Measurements from ENCODE around the gene CSNK1G3.
"Not testable (repeated sequence)": the region's sequence is repeated elsewhere in the genome, so short reads cannot be mapped to it uniquely, and the experiment has no call there.

Gene CSNK1G3

DNA sequence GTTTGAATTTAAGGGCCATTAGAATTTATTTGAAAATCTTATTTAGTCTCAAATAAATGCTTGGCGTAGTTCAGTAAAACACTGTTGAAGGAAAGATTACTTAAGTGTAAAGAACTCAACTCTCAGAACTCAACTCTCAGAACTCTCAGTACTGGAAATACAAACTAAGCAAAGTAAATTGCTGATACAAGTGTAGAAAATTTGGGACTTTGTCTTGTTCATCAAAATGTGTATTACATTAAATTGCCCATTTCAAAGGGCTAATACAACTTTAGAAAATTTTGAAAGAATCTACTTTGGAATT, 99.4 kb downstream of the CSNK1G3 start:
- Histone ChIP-seq H3K27ac (no peak overlapping the region), H3K4me3 (ENCODE audit: low read depth in 1 of 2, low read length in 1 of 2) (no peak overlapping the region), H3K27me3 (no peaks in the 10 kb centered on the region), H3K9me3 (no peaks in the 10 kb centered on the region), H3K4me1 (ENCODE audit: control insufficient read depth in 1 of 2, insufficient read depth in 1 of 2, low read depth in 1 of 2, low read length in 1 of 2) (no peaks in the 10 kb centered on the region), H3K36me3 (peaks cover 14% of the 10 kb centered on the region)
- TF ChIP-seq CTCF (IDR thresholded peaks at IDR 0.05): no peak

GRCh38 chr5:123617561-123617960, 105.6 kb downstream of the CSNK1G3 start:
- no peak overlapping the region for H3K4me3 ChIP-seq (ENCODE audit: low read depth in 1 of 2, low read length in 1 of 2)
- no peaks in the 10 kb centered on the region for H3K4me1 ChIP-seq (ENCODE audit: control insufficient read depth in 1 of 2, insufficient read depth in 1 of 2, low read depth in 1 of 2, low read length in 1 of 2)
- H3K27me3 ChIP-seq: no peaks in the 10 kb centered on the region
- peaks cover 14% of the 10 kb centered on the region for H3K36me3 ChIP-seq
- H3K27ac ChIP-seq: no peak overlapping the region
- no peaks in the 10 kb centered on the region for H3K9me3 ChIP-seq
- TF ChIP-seq CTCF (IDR thresholded peaks at IDR 0.05): no peak

DNA sequence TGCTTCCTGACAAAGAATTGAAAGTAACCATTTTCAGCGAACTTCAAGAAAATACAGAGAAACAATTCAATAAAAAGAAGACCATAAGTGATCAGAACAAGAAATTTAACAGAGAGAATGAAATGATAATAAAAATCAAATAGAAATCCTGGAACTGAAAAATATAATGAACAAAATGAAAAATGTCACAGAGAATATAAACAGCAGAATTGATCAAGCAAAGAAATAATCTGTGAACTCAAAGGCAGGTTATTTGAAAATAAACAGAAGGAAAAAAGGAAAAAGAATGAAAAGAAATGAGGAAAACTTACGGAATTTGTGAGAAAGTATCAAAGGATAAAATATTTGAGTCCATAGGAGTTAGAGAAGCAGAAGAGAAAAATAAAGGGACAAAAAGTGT, 114.1 kb downstream of the CSNK1G3 start:
- Histone ChIP-seq H3K36me3 (no peaks in the 10 kb centered on the region), H3K4me1 (ENCODE audit: control insufficient read depth in 1 of 2, insufficient read depth in 1 of 2, low read depth in 1 of 2, low read length in 1 of 2) (no peaks in the 10 kb centered on the region), H3K4me3 (ENCODE audit: low read depth in 1 of 2, low read length in 1 of 2) (no peak overlapping the region), H3K9me3 (no peaks in the 10 kb centered on the region), H3K27me3 (no peaks in the 10 kb centered on the region), H3K27ac (no peak overlapping the region)
- TF ChIP-seq CTCF (IDR thresholded peaks at IDR 0.05): no peak

- no peaks in the 10 kb centered on the region for H3K4me1 ChIP-seq (ENCODE audit: control insufficient read depth in 1 of 2, insufficient read depth in 1 of 2, low read depth in 1 of 2, low read length in 1 of 2)
- no peaks in the 10 kb centered on the region for H3K9me3 ChIP-seq
- no peaks in the 10 kb centered on the region for H3K27me3 ChIP-seq
- H3K27ac ChIP-seq: no peak overlapping the region
- no peaks in the 10 kb centered on the region for H3K36me3 ChIP-seq
- H3K4me3 ChIP-seq (ENCODE audit: low read depth in 1 of 2, low read length in 1 of 2): no peak overlapping the region
- no peak for TF ChIP-seq CTCF (IDR thresholded peaks at IDR 0.05)
Measured at GRCh38 chr5:123628860-123629544, 117.0 kb downstream of the CSNK1G3 start.

DNA sequence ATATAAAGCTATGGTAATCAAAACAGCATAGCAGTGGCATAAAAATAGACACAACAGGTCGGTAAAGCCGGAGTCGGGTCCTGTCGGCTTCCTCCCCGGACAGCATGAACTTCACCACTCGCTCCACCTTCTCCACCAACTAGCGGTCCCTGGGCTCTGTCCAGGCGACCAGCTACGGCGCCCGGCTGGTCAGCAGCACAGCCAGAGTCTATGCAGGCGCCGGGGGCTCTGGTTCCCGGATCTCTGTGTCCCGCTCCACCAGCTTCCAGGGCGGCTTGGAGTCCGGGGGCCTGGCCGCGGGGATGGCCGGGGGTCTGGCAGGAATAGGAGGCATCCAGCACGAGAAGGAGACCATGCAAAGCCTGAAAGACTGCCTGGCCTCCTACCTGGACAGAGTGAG, 124.0 kb downstream of the CSNK1G3 start:
- Histone ChIP-seq H3K27me3 (no peaks in the 10 kb centered on the region), H3K27ac (no peak overlapping the region), H3K36me3 (no peaks in the 10 kb centered on the region), H3K4me3 (ENCODE audit: low read depth in 1 of 2, low read length in 1 of 2) (no peak overlapping the region), H3K4me1 (ENCODE audit: control insufficient read depth in 1 of 2, insufficient read depth in 1 of 2, low read depth in 1 of 2, low read length in 1 of 2) (no peaks in the 10 kb centered on the region), H3K9me3 (no peaks in the 10 kb centered on the region)
- no peak for TF ChIP-seq CTCF (IDR thresholded peaks at IDR 0.05)

- H3K9me3 ChIP-seq; H3K4me3 ChIP-seq (ENCODE audit: low read depth in 1 of 2, low read length in 1 of 2); H3K27me3 ChIP-seq; H3K4me1 ChIP-seq (ENCODE audit: control insufficient read depth in 1 of 2, insufficient read depth in 1 of 2, low read depth in 1 of 2, low read length in 1 of 2); H3K27ac ChIP-seq; H3K36me3 ChIP-seq: not testable (repeated sequence)
Measured at GRCh38 chr5:123637028-123637427, 125.1 kb downstream of the CSNK1G3 start.
